Measurements from ENCODE around the gene TSPAN9.

Gene TSPAN9

GRCh38 chr12:3206536-3207072, 129.4 kb downstream of the TSPAN9 start:
- no peaks in the 10 kb centered on the region for H3K36me3 ChIP-seq (ENCODE audit: insufficient read depth, low read length)
- H3K9me3 ChIP-seq (ENCODE audit: low read depth, low read length): no peaks in the 10 kb centered on the region
- no peak overlapping the region for H3K9ac ChIP-seq (ENCODE audit: insufficient read length)
- no peak for DNase-seq (ENCODE audit: low read depth, low spot score)
- no peak for TF ChIP-seq FOXP2 (optimal IDR thresholded peaks at IDR 0.05; ENCODE audit: control extremely low read depth, extremely low read length, insufficient read depth)
- TF ChIP-seq EZH2 (IDR thresholded peaks at IDR 0.05): no peak
- TF ChIP-seq POLR2AphosphoS5 (IDR thresholded peaks at IDR 0.05; ENCODE audit: borderline replicate concordance, low read depth, low read length): no peak
- no peak overlapping the region for H3K27ac ChIP-seq
- H3K4me3 ChIP-seq: no peak overlapping the region

GRCh38 chr12:3207175-3207574, 130.0 kb downstream of the TSPAN9 start:
- no peak for DNase-seq (ENCODE audit: low read depth, low spot score)
- H3K27ac ChIP-seq: no peak overlapping the region
- no peaks in the 10 kb centered on the region for H3K9me3 ChIP-seq (ENCODE audit: low read depth, low read length)
- H3K36me3 ChIP-seq (ENCODE audit: insufficient read depth, low read length): no peaks in the 10 kb centered on the region
- no peak overlapping the region for H3K4me3 ChIP-seq
- no peak overlapping the region for H3K9ac ChIP-seq (ENCODE audit: insufficient read length)
- TF ChIP-seq EZH2 (IDR thresholded peaks at IDR 0.05): no peak
- no peak for TF ChIP-seq FOXP2 (optimal IDR thresholded peaks at IDR 0.05; ENCODE audit: control extremely low read depth, extremely low read length, insufficient read depth)
- TF ChIP-seq POLR2AphosphoS5 (IDR thresholded peaks at IDR 0.05; ENCODE audit: borderline replicate concordance, low read depth, low read length): no peak

- no peak overlapping the region for H3K9ac ChIP-seq (ENCODE audit: insufficient read length)
- no peak for DNase-seq (ENCODE audit: low read depth, low spot score)
These were observed 130.7 kb downstream of the TSPAN9 start for GRCh38 chr12:3207858-3208257.

GRCh38 chr12:3213188-3213587, 136.0 kb downstream of the TSPAN9 start:
- TF ChIP-seq EZH2 (IDR thresholded peaks at IDR 0.05): no peak
- no peak for TF ChIP-seq POLR2AphosphoS5 (IDR thresholded peaks at IDR 0.05; ENCODE audit: borderline replicate concordance, low read depth, low read length)
- TF ChIP-seq FOXP2 (optimal IDR thresholded peaks at IDR 0.05; ENCODE audit: control extremely low read depth, extremely low read length, insufficient read depth): no peak
- no peak overlapping the region for H3K27ac ChIP-seq
- H3K9ac ChIP-seq (ENCODE audit: insufficient read length): no peak overlapping the region
- H3K9me3 ChIP-seq (ENCODE audit: low read depth, low read length): no peaks in the 10 kb centered on the region
- H3K36me3 ChIP-seq (ENCODE audit: insufficient read depth, low read length): no peaks in the 10 kb centered on the region
- H3K4me3 ChIP-seq: no peak overlapping the region
- no peak for DNase-seq (ENCODE audit: low read depth, low spot score)

More at GRCh38 chr12:3207858-3208257, 130.7 kb downstream of the TSPAN9 start:
- no peak overlapping the region for H3K4me3 ChIP-seq
- H3K36me3 ChIP-seq (ENCODE audit: insufficient read depth, low read length): no peaks in the 10 kb centered on the region
- no peak for TF ChIP-seq FOXP2 (optimal IDR thresholded peaks at IDR 0.05; ENCODE audit: control extremely low read depth, extremely low read length, insufficient read depth)
- no peak for TF ChIP-seq EZH2 (IDR thresholded peaks at IDR 0.05)
- TF ChIP-seq POLR2AphosphoS5 (IDR thresholded peaks at IDR 0.05; ENCODE audit: borderline replicate concordance, low read depth, low read length): no peak
- H3K27ac ChIP-seq: no peak overlapping the region
- H3K9me3 ChIP-seq (ENCODE audit: low read depth, low read length): no peaks in the 10 kb centered on the region

GRCh38 chr12:3213768-3214167, 136.6 kb downstream of the TSPAN9 start:
- no peak overlapping the region for H3K4me3 ChIP-seq
- no peak overlapping the region for H3K9ac ChIP-seq (ENCODE audit: insufficient read length)
- no peaks in the 10 kb centered on the region for H3K36me3 ChIP-seq (ENCODE audit: insufficient read depth, low read length)
- no peaks in the 10 kb centered on the region for H3K9me3 ChIP-seq (ENCODE audit: low read depth, low read length)
- no peak for TF ChIP-seq POLR2AphosphoS5 (IDR thresholded peaks at IDR 0.05; ENCODE audit: borderline replicate concordance, low read depth, low read length)
- TF ChIP-seq FOXP2 (optimal IDR thresholded peaks at IDR 0.05; ENCODE audit: control extremely low read depth, extremely low read length, insufficient read depth): no peak
- TF ChIP-seq EZH2 (IDR thresholded peaks at IDR 0.05): no peak
- no peak for DNase-seq (ENCODE audit: low read depth, low spot score)
- no peak overlapping the region for H3K27ac ChIP-seq

- H3K36me3 ChIP-seq (ENCODE audit: insufficient read depth, low read length): no peaks in the 10 kb centered on the region
- no peak for DNase-seq (ENCODE audit: low read depth, low spot score)
- TF ChIP-seq EZH2 (IDR thresholded peaks at IDR 0.05) (no peak), POLR2AphosphoS5 (IDR thresholded peaks at IDR 0.05; ENCODE audit: borderline replicate concordance, low read depth, low read length) (no peak), FOXP2 (optimal IDR thresholded peaks at IDR 0.05; ENCODE audit: control extremely low read depth, extremely low read length, insufficient read depth) (no peak)
- H3K27ac ChIP-seq: no peak overlapping the region
- H3K4me3 ChIP-seq: no peak overlapping the region
- no peak overlapping the region for H3K9ac ChIP-seq (ENCODE audit: insufficient read length)
- no peaks in the 10 kb centered on the region for H3K9me3 ChIP-seq (ENCODE audit: low read depth, low read length)
These were observed 137.6 kb downstream of the TSPAN9 start for GRCh38 chr12:3214526-3215365.

GRCh38 chr12:3215410-3215975, 138.3 kb downstream of the TSPAN9 start:
- no peaks in the 10 kb centered on the region for H3K36me3 ChIP-seq (ENCODE audit: insufficient read depth, low read length)
- H3K4me3 ChIP-seq: no peak overlapping the region
- H3K9me3 ChIP-seq (ENCODE audit: low read depth, low read length): no peaks in the 10 kb centered on the region
- DNase-seq (ENCODE audit: low read depth, low spot score): no peak
- TF ChIP-seq FOXP2 (optimal IDR thresholded peaks at IDR 0.05; ENCODE audit: control extremely low read depth, extremely low read length, insufficient read depth) (no peak), POLR2AphosphoS5 (IDR thresholded peaks at IDR 0.05; ENCODE audit: borderline replicate concordance, low read depth, low read length) (no peak), EZH2 (IDR thresholded peaks at IDR 0.05) (no peak)
- H3K9ac ChIP-seq (ENCODE audit: insufficient read length): no peak overlapping the region
- H3K27ac ChIP-seq: no peak overlapping the region

GRCh38 chr12:3216097-3216496, 138.9 kb downstream of the TSPAN9 start:
- DNase-seq (ENCODE audit: low read depth, low spot score): no peak
- Histone ChIP-seq H3K9me3 (ENCODE audit: low read depth, low read length) (no peaks in the 10 kb centered on the region), H3K9ac (ENCODE audit: insufficient read length) (no peak overlapping the region), H3K27ac (no peak overlapping the region), H3K4me3 (no peak overlapping the region), H3K36me3 (ENCODE audit: insufficient read depth, low read length) (no peaks in the 10 kb centered on the region)
- no peak for TF ChIP-seq FOXP2 (optimal IDR thresholded peaks at IDR 0.05; ENCODE audit: control extremely low read depth, extremely low read length, insufficient read depth)
- no peak for TF ChIP-seq EZH2 (IDR thresholded peaks at IDR 0.05)
- TF ChIP-seq POLR2AphosphoS5 (IDR thresholded peaks at IDR 0.05; ENCODE audit: borderline replicate concordance, low read depth, low read length): no peak

Measured in SK-N-MC (cell line).